Measurements from ENCODE around the gene SLC66A2. TPM values are rescaled to one million over a fixed set of nuclear protein-coding genes. Genes with fewer than 3 reads are reported as not detected.
"Not testable (repeated sequence)": the region's sequence is repeated elsewhere in the genome, so short reads cannot be mapped to it uniquely, and the experiment has no call there.

The SLC66A2 gene
- total RNA-seq, 1 donor = 108 TPM

GRCh38 chr18:79883461-79884293 is 67.8 kb downstream of the SLC66A2 start:
- no peak for DNase-seq (ENCODE audit: low read depth in 2 of 3, low spot score in 2 of 3)

DNA sequence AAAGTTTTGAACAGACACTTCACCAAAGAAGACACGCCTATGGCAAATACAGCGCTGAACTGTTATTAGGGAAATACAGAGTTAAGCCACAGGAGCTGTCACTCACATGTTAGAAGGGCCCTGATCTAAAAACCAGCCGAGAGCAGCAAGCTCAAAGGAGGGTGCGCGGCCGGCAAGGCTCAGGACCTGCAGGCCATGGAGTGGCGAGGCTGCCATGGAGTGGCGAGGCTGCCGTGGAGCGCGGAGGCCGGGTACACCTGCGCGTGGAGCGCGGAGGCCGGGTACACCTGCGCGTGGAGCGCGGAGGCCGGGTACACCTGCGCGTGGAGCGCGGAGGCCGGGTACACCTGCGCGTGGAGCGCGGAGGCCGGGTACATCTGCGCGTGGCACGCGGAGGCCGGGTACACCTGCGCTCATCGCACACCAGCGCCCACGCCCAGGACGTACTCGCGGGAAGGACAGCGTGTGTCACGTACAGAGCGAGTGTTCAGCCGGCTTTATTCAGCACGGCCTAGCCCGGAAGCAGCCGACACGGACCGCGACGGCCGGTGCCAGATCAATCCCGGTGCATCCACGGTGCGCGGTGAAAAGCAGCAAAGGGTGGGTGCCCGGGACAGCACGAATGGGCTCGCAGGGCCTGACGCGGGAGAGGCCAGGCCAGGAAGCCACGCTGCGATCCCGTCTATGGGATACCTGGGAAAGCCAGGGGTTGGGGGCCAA is 68.8 kb downstream of the SLC66A2 start:
- no peak for DNase-seq (ENCODE audit: low read depth in 2 of 3, low spot score in 2 of 3)

GRCh38 chr18:79881695-79882094 is 69.8 kb downstream of the SLC66A2 start:
- no peak for DNase-seq (ENCODE audit: low read depth in 2 of 3, low spot score in 2 of 3)

- no peak for DNase-seq (ENCODE audit: low read depth in 2 of 3, low spot score in 2 of 3)
These were observed 71.9 kb downstream of the SLC66A2 start for GRCh38 chr18:79879566-79879965.

- no peak for DNase-seq (ENCODE audit: low read depth in 2 of 3, low spot score in 2 of 3)
These were observed 72.6 kb downstream of the SLC66A2 start for GRCh38 chr18:79878741-79879378.

DNA sequence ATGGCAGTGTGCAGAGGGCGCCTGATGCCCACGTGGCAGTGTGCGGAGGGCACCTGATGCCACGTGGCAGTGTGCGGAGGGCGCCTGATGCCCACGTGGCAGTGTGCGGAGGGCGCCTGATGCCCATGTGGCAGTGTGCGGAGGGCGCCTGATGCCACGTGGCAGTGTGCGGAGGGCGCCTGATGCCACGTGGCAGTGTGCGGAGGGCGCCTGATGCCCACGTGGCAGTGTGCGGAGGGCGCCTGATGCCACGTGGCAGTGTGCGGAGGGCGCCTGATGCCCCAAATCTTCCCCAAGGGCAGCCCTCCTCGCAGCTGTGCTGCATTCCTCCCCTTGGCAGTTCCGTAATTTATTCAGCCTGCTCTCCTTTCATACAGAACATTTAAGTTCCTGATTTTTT is 73.2 kb downstream of the SLC66A2 start:
- DNase-seq (ENCODE audit: low read depth in 2 of 3, low spot score in 2 of 3) = not testable (repeated sequence)

GRCh38 chr18:79877163-79878091 is 74.0 kb downstream of the SLC66A2 start:
- no peak for DNase-seq (ENCODE audit: low read depth in 2 of 3, low spot score in 2 of 3)

DNA sequence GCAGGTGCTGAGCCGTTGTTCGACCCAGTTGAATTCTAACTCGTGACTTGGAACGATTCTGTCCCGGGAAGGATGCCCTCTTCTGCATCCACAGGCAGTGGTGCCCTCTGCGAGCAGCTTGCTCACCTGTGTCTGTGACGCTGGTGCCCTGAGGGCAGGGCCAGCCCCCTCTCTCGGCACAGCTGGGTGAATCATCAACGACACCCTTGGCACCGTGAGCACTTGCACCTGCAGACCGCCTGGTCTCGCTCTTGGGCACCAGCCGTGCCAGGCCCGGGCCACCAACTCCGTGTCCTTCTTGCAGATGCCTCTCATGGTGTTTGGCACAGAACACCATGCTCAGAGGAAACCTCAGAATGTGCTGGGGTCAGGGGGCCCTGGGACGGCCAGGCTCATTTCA is 75.0 kb downstream of the SLC66A2 start:
- DNase-seq (ENCODE audit: low read depth in 2 of 3, low spot score in 2 of 3) = no peak

GRCh38 chr18:79875931-79876461 is 75.5 kb downstream of the SLC66A2 start:
- DNase-seq (ENCODE audit: low read depth in 2 of 3, low spot score in 2 of 3) = no peak

DNA sequence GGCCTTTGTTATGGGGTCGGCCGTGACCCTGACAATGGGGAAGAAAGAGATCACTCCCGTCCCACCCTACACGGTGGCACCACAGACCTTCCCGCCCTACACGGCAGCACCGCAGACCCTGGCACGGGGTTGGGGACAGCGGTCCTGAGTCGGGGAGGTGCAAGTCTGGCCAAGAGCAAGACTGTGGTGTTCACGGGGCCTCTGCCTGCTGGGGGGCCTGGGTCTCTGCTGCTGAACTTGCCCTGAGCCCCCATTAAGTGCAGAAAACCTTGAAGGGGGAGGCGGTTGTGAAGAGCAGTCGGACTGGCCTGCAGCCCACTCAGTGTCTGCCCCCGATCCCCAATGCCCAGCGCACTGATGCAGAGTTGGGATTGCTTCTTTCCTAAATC is 75.9 kb downstream of the SLC66A2 start:
- DNase-seq (ENCODE audit: low read depth in 2 of 3, low spot score in 2 of 3) = no peak

GRCh38 chr18:79874553-79875530 is 76.6 kb downstream of the SLC66A2 start:
- DNase-seq (ENCODE audit: low read depth in 2 of 3, low spot score in 2 of 3) = no peak

DNA sequence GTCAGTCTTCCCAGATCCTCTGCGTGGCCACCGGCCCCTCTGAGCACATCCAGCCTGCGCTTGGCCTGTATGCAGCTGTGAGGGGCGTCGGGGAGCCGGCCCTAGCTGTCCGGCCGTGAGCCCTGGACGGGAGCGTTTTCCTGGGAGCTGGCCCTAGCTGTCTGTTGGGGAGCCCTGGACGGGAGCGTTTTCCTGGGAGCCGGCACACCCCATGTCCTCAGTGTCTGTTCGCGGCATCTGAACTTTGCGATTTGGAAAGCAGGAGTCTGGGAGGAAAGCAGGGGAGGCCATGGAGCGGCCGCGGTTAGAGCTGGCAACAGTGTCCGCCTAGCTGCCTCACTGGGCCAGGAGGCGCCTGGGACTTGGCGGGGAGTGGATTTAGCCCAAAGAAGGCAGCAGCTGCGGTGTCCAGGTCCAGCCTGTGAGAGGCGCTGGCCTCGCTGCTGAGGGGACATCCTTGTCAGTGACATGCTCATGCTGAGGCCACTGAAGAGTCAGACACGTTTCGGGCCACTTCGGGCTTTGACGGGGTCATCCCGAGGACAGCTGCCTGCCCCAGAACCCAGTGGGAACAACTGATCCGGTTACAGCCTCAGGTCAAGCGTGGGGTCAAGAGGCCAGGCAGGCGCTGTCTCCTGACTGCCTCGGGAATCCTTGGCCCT is 77.9 kb downstream of the SLC66A2 start:
- no peak for DNase-seq (ENCODE audit: low read depth in 2 of 3, low spot score in 2 of 3)

DNA sequence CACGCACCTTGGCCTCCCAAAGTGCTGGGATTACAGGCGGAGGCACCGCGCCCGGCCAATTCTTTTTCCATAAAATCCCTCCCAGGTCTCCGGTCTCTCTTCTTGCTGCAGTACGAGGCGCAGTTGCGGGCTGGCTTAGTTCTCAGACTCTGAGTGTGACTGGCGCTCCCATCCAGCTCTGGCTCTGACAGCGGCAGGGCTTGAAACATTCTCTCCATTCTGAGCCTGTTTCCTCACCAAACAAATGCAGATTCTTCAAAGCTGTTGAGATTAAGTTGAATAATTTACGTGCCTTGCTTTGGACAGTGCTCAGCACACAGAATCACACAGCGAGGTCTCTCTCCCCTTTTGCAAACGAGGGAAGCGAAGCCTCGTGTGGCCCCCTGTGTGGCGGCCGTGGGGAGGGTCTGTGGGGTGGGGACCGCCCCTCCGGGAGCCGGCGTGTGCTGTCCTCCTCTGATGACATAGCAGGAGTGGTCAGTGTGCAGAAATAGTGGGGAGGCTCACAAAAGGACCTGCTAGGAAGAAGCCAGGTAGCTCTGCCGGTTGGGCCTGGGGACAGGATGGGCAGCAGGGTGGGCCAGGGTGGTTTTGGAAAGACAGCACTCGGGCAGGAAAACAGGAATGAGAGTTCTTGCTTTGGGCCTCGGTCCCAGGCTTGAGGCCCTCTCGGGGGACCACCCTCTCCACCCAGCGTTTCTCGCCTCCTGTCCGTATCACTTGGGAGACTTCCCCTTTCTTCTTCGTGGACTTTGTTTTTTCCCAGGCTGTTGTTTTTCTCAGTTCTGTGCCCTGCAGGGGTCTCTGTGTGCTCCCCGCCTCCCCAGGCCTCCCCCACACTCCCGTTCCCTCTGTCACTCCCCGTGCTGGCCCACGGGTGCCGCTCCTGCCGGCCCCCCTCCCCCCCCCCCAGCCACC is 78.7 kb downstream of the SLC66A2 start:
- peak in 1 of 3 donors; percentile 34 for DNase-seq (ENCODE audit: low read depth in 2 of 3, low spot score in 2 of 3)

DNA sequence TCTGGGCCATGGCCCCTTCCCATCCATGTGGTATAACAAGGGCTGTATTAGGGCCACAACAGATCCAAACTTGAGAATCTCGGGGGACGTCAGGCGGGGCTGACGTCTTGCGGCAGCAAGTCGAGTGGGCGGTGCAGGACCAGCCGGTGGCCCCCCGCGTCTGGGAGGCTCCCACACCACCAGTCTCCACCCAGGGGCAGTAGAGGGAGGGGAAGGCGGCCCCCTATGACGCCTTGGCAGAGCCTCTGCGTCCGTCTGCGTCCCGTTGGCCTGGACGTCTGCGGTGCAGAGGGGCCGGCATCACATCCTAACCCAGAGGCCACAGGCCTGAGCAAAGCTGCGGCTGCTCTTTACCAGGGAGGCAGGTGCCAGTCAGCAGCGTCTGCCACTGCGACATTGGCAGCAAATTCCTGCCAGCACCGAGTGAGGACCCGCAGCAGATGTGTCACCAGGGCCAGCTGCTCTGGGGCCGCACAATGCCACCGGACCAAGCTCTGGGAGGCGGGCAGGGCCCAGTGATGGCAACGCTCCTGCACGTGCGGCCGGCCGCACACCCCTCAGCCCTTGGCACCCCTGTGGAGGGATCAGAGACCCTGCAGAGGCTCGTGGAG is 79.9 kb downstream of the SLC66A2 start:
- DNase-seq (ENCODE audit: low read depth in 2 of 3, low spot score in 2 of 3) = no peak

DNA sequence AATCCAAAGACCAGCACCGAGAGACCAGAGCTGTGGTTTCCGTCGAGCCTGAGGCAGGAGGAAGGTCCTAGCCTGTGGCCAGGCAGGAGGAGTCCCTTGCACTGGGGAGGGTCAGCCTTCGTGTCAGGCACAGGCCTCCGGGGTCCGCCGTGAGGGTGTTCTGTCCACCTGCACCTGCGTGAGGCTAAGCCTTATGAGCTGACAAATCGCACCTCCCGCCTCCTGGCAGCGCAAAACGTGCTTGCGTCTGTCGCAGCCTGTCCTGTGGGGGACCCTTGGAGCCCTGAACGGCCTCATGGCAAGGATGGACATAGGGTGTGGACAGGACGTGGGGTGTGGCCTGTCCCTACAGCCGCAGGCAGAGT is 80.4 kb downstream of the SLC66A2 start:
- no peak for DNase-seq (ENCODE audit: low read depth in 2 of 3, low spot score in 2 of 3)

DNA sequence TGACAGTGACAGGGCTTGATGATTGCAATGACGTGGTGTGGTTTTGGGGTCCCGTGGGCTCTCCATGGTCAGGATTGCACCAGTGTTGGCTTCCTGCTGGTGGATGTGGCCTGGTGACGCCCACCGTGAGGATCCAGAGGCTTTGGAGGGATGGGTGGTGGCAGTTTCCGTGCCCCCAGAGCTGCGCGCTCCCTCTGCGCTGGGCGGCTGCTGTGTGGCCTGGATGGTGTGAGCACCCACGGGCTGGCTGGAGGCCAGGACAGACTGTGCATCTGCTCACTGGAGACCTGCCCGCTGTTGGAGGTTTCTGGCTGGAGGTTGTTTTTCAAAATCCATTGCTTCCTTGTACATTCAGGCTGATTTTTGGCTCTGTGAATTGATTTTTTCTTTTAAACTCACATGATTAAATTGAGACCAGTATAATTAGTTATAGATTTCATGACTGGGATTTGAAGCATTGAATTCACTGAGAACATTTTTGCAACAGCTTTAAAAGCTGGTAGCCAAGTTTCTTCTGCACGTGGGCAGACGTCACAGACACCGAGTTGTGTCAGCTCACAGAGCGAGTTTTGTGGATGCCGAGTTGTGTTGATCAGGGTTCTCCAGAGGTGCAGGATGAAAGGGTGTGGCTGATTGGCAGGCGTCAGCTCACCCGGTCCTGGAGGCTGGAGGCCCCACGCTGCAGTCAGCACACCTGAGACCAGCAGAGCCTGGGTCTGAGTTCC is 81.0 kb downstream of the SLC66A2 start:
- DNase-seq (ENCODE audit: low read depth in 2 of 3, low spot score in 2 of 3) = no peak
